H9 (cell line): Measurements from ENCODE around the gene DMAC2. TPM values are rescaled to one million over a fixed set of nuclear protein-coding genes. Genes with fewer than 3 reads are reported as not detected.

Experiments used
- DNase-seq: peaks from one replicate; pipeline ENCODE4 v3.0.0-alpha.2; 2017
- H2AFZ ChIP-seq: one replicate; pipeline ENCODE4 v1.6.1; 2013; ENCODE audit warnings: mild to moderate bottlenecking, low read length, control low read depth, moderate library complexity
- H2AK5ac ChIP-seq: 2 replicates; pipeline ENCODE4 v1.6.1; 2013; ENCODE audit warnings: low read length, control low read depth, mixed read lengths; ENCODE audit not compliant: insufficient read length
- H2BK120ac ChIP-seq: one replicate; pipeline ENCODE4 v1.6.1; 2013; ENCODE audit warnings: low read depth, mild to moderate bottlenecking, low read length, control low read depth, inconsistent platforms; ENCODE audit not compliant: poor library complexity, severe bottlenecking
- H2BK12ac ChIP-seq: 2 replicates; pipeline ENCODE4 v1.6.1; 2013; ENCODE audit warnings: low read length, control low read depth, mixed read lengths, low read depth; ENCODE audit not compliant: insufficient read length
- H2BK15ac ChIP-seq: 2 replicates; pipeline ENCODE4 v1.6.1; 2013; ENCODE audit warnings: low read depth, low read length, control low read depth
- H2BK20ac ChIP-seq: one replicate; pipeline ENCODE4 v1.6.1; 2013; ENCODE audit warnings: low read depth, mild to moderate bottlenecking, low read length, control low read depth, inconsistent platforms; ENCODE audit not compliant: poor library complexity, severe bottlenecking
- H2BK5ac ChIP-seq: 2 replicates; pipeline ENCODE4 v1.6.1; 2013; ENCODE audit warnings: low read length, control low read depth, mixed read lengths; ENCODE audit not compliant: insufficient read length
- H3K14ac ChIP-seq: 2 replicates; pipeline ENCODE4 v1.6.1; 2013; ENCODE audit warnings: low read length, control low read depth; ENCODE audit not compliant: insufficient read depth
- H3K18ac ChIP-seq: 2 replicates; pipeline ENCODE4 v1.6.1; 2013; ENCODE audit warnings: low read depth, mild to moderate bottlenecking, mixed read lengths, low read length, control low read depth; ENCODE audit not compliant: insufficient read length
- H3K23ac ChIP-seq: 2 replicates; pipeline ENCODE4 v1.6.1; 2013; ENCODE audit warnings: low read length, control low read depth, mixed read lengths, low read depth; ENCODE audit not compliant: insufficient read length
- H3K23me2 ChIP-seq: 2 replicates; pipeline ENCODE4 v1.6.1; 2013; ENCODE audit warnings: low read depth, mild to moderate bottlenecking, mixed read lengths, low read length, control low read depth; ENCODE audit not compliant: insufficient read length, poor library complexity, severe bottlenecking
- H3K27ac ChIP-seq: 2 replicates; pipeline ENCODE4 v1.5.1; 2013; ENCODE audit warnings: low read length, control low read depth, mixed read lengths, low read depth; ENCODE audit not compliant: insufficient read length
- H3K27me3 ChIP-seq: 2 replicates; pipeline ENCODE4 v1.6.1; 2013; ENCODE audit warnings: low read length, control low read depth, inconsistent platforms; ENCODE audit not compliant: insufficient read depth
- H3K4ac ChIP-seq: 2 replicates; pipeline ENCODE4 v1.6.1; 2013; ENCODE audit warnings: low read depth, mild to moderate bottlenecking, control low read depth, inconsistent platforms, low read length, moderate library complexity
- H3K4me1 ChIP-seq: 2 replicates; pipeline ENCODE4 v1.6.1; 2013; ENCODE audit warnings: low read length, control low read depth, inconsistent platforms; ENCODE audit not compliant: insufficient read depth
- H3K4me2 ChIP-seq: 2 replicates; pipeline ENCODE4 v1.6.1; 2013; ENCODE audit warnings: low read length, control low read depth, mixed read lengths; ENCODE audit not compliant: insufficient read length, insufficient read depth
- H3K56ac ChIP-seq: 2 replicates; pipeline ENCODE4 v1.6.1; 2013; ENCODE audit warnings: low read depth, mild to moderate bottlenecking, mixed read lengths, low read length, control low read depth; ENCODE audit not compliant: insufficient read length
- H3K79me1 ChIP-seq: 2 replicates; pipeline ENCODE4 v1.6.1; 2013; ENCODE audit warnings: low read depth, mild to moderate bottlenecking, moderate library complexity, low read length, control low read depth, inconsistent platforms; ENCODE audit not compliant: insufficient read depth, poor library complexity, severe bottlenecking
- H3K79me2 ChIP-seq: 2 replicates; pipeline ENCODE4 v1.6.1; 2013; ENCODE audit warnings: low read length, control low read depth, inconsistent platforms; ENCODE audit not compliant: insufficient read depth
- H3K9ac ChIP-seq: 2 replicates; pipeline ENCODE4 v1.6.1; 2013; ENCODE audit warnings: low read length, control low read depth, mixed read lengths; ENCODE audit not compliant: insufficient read length; ENCODE audit errors: extremely low read depth
- H3K9me3 ChIP-seq: one replicate; pipeline ENCODE4 v1.6.1; 2013; ENCODE audit warnings: low read depth, low read length, inconsistent platforms; ENCODE audit not compliant: control insufficient read depth
- H3T11ph ChIP-seq: one replicate; pipeline ENCODE4 v1.6.1; 2013; ENCODE audit warnings: mild to moderate bottlenecking, low read length, control low read depth, inconsistent platforms
- H4K20me1 ChIP-seq: one replicate; pipeline ENCODE4 v1.6.1; 2013; ENCODE audit not compliant: control insufficient read depth, insufficient read length, insufficient read depth
- H4K5ac ChIP-seq: 2 replicates; pipeline ENCODE4 v1.6.1; 2013; ENCODE audit warnings: low read depth, mild to moderate bottlenecking, mixed read lengths, low read length, control low read depth; ENCODE audit not compliant: insufficient read length
- H4K8ac ChIP-seq: replicated peaks from 2 replicates; pipeline ENCODE4 v1.6.1; 2013; ENCODE audit warnings: low read length, control low read depth, mixed read lengths, low read depth; ENCODE audit not compliant: insufficient read length
- H4K91ac ChIP-seq: 2 replicates; pipeline ENCODE4 v1.6.1; 2013; ENCODE audit warnings: low read depth, mild to moderate bottlenecking, moderate library complexity, mixed read lengths, low read length, control low read depth; ENCODE audit not compliant: insufficient read length
- H3K27ac Mint-ChIP-seq, 3 experiments: 2 replicates in 2 of 3; 3 replicates in 1 of 3; pipeline ENCODE4 v1.8.0; 2020 to 2021; ENCODE audit warnings: mixed read lengths in 3 of 3, mild to moderate bottlenecking in 1 of 3, moderate library complexity in 1 of 3
- H3K27me3 Mint-ChIP-seq: 2 replicates; pipeline ENCODE4 v1.8.0; 2021; ENCODE audit warnings: low read depth, mild to moderate bottlenecking, moderate library complexity, mixed read lengths
- H3K36me3 Mint-ChIP-seq, 3 experiments: 2 replicates in 2 of 3; 3 replicates in 1 of 3; pipeline ENCODE4 v1.8.0; 2020 to 2021; ENCODE audit warnings: low read depth in 3 of 3, mixed read lengths in 3 of 3; ENCODE audit not compliant: insufficient read depth in 1 of 3
- H3K4me1 Mint-ChIP-seq, 2 experiments: 2 replicates each; pipeline ENCODE4 v1.8.0; 2020; ENCODE audit warnings: mixed read lengths in 2 of 2
- H3K4me3 Mint-ChIP-seq, 2 experiments: 2 replicates in 1 of 2; 3 replicates in 1 of 2; pipeline ENCODE4 v1.8.0; 2020 to 2021; ENCODE audit warnings: mild to moderate bottlenecking in 2 of 2, mixed read lengths in 2 of 2, moderate library complexity in 1 of 2
- H3K9me3 Mint-ChIP-seq, 2 experiments: 2 replicates in 1 of 2; 3 replicates in 1 of 2; pipeline ENCODE4 v1.8.0; 2020; ENCODE audit warnings: mild to moderate bottlenecking in 2 of 2, mixed read lengths in 2 of 2, moderate library complexity in 1 of 2
- CTCF ChIP-seq: fragments of 200-600 bp; sonication (generic); conservative IDR thresholded peaks from 3 replicates; pipeline ENCODE4 v1.8.0; 2021; ENCODE audit warnings: antibody characterized with exemption, mild to moderate bottlenecking
- WGBS: extraction: QIAGEN DNeasy Blood & Tissue Kit; methylation state at CpG from one replicate; pipeline ENCODE4 v1.1.7; 2013; ENCODE audit warnings: missing lambda C conversion rate, low lambda C conversion rate, mixed read lengths; ENCODE audit not compliant: insufficient read length; ENCODE audit errors: extremely low coverage; 5-methylcytosine and 5-hydroxymethylcytosine counted together
- total RNA-seq: library from RNA; stranded (reverse); gene quantifications from 2 replicates; pipeline ENCODE4 v1.2.1, GENCODE V29; 2021

DMAC2 gene
- total RNA-seq, 1 experiment from 2014 or later = 70.5 TPM

GRCh38 chr19:41421314-41421713, 18.4 kb downstream of the DMAC2 start:
- H3K23ac ChIP-seq = no peak overlapping the region
- peak overlapping the region in 1 of 3 experiments; percentile 49; a peak in 2 of 7 replicates for H3K27ac Mint-ChIP-seq
- no peaks in the 10 kb centered on the region for H3K79me1 ChIP-seq
- H2BK12ac ChIP-seq = no peak overlapping the region
- H3K56ac ChIP-seq = no peak overlapping the region
- no peak overlapping the region for H3K27ac ChIP-seq
- H4K91ac ChIP-seq = no peak overlapping the region
- no peaks in the 10 kb centered on the region for H3K9me3 Mint-ChIP-seq
- no peak overlapping the region for H3K14ac ChIP-seq
- H3K4me3 Mint-ChIP-seq = no peak overlapping the region
- H3K18ac ChIP-seq = no peak overlapping the region
- H2BK120ac ChIP-seq = no peak overlapping the region
- no peaks in the 10 kb centered on the region for H3K9me3 ChIP-seq
- H3K9ac ChIP-seq = no peak overlapping the region
- H3K4me1 Mint-ChIP-seq = 0 out of 4 replicates have a peak, but pooled peaks cover 0 to 5% of the 10 kb centered on the region in 2 experiments
- H2BK5ac ChIP-seq = no peak overlapping the region
- H3K23me2 ChIP-seq = no peaks in the 10 kb centered on the region
- H4K8ac ChIP-seq = no peak overlapping the region
- no peaks in the 10 kb centered on the region for H3K79me2 ChIP-seq
- DNase-seq = no peak
- H2BK20ac ChIP-seq = no peak overlapping the region
- H4K5ac ChIP-seq = no peak overlapping the region
- H2AK5ac ChIP-seq = no peak overlapping the region
- no peak for TF ChIP-seq CTCF
- H3K4me2 ChIP-seq = no peak overlapping the region
- WGBS = no CpG with 5 or more reads among the region's 6 CpGs
- no peak overlapping the region for H3T11ph ChIP-seq
- no peak overlapping the region for H2BK15ac ChIP-seq
- no peaks in the 10 kb centered on the region; the same call in none of the 2 replicates for H3K27me3 Mint-ChIP-seq
- H3K4me1 ChIP-seq = no peaks in the 10 kb centered on the region
- H3K36me3 Mint-ChIP-seq = peaks cover 14 to 53% (median 46%) of the 10 kb centered on the region in 3 experiments
- peaks cover 2% of the 10 kb centered on the region for H4K20me1 ChIP-seq
- no peak overlapping the region for H3K4ac ChIP-seq
- no peak overlapping the region for H2AFZ ChIP-seq
- H3K27me3 ChIP-seq = no peaks in the 10 kb centered on the region
